HepG2 (cell line): Measurements from ENCODE around the gene RCC2. TPM values are rescaled to one million over a fixed set of nuclear protein-coding genes. Genes with fewer than 3 reads are reported as not detected.

Experiments
- ATAC-seq: fragments of 200-7000 bp; cut with Tn5 transposase; 3 replicates; pipeline ENCODE4 v1.9.1; 2020; ENCODE audit warnings: mild to moderate bottlenecking, moderate library complexity
- BruUV-seq: library from RNA; stranded (reverse); fragments of 400-500 nt; replicated peaks from 2 replicates; lab custom pipeline; 2021; lab: Mats Ljungman, UMichigan
- CTCF ChIA-PET: fragments of 300-600 bp; formaldehyde crosslinking; extraction: SDS; loops from one replicate; lab custom pipeline; 2021; ENCODE audit warnings: low total read pairs, inconsistent platforms, low intra/inter-chr PET ratio; lab: Yijun Ruan, JAX
- POLR2A ChIA-PET: fragments of 350-600 bp; sonication (Branson Sonifier 250); formaldehyde crosslinking; loops from one replicate; lab custom pipeline; 2020; ENCODE audit warnings: antibody characterized with exemption, inconsistent platforms; lab: Yijun Ruan, JAX
- DNase-seq: peaks from one replicate; pipeline ENCODE4 v3.0.0-alpha.2; 2015; ENCODE audit warnings: low spot score
- FAIRE-seq: peaks from 3 replicates; lab custom pipeline; 2011; peaks lifted over from hg19 to GRCh38; lab: Jason Lieb, UNC
- H2AFZ ChIP-seq: one replicate; pipeline ENCODE4 v1.6.1; 2011; ENCODE audit warnings: low read length, inconsistent platforms
- H3K27ac ChIP-seq: fragments of 300-600 bp; 3 replicates; pipeline ENCODE4 v1.8.0; 2011; ENCODE audit warnings: mixed run types, mild to moderate bottlenecking, mixed read lengths, low read length, inconsistent platforms; ENCODE audit not compliant: insufficient read depth; ENCODE audit errors: extremely low read length
- H3K27me3 ChIP-seq, 2 experiments: fragments of 200-600 bp in 1 of 2; 2 replicates in 1 of 2; 3 replicates in 1 of 2; pipeline versions ENCODE4 v1.6.0 to v1.8.0; 2011; ENCODE audit warnings: low read length in 2 of 2, mild to moderate bottlenecking in 2 of 2, moderate library complexity in 2 of 2, inconsistent platforms in 1 of 2; ENCODE audit not compliant: insufficient read depth in 2 of 2, control insufficient read depth in 1 of 2
- H3K36me3 ChIP-seq, 2 experiments: fragments of 200-600 bp in 1 of 2; replicated peaks in 1 of 2; 2 replicates in 1 of 2; 3 replicates in 1 of 2; pipeline versions ENCODE4 v1.5.1 to v1.8.0; 2011; ENCODE audit warnings: low read length in 2 of 2, inconsistent platforms in 1 of 2; ENCODE audit not compliant: insufficient read depth in 2 of 2, control insufficient read depth in 1 of 2
- H3K4me1 ChIP-seq: 2 replicates; pipeline ENCODE4 v1.5.1; 2012; ENCODE audit warnings: low read length, inconsistent platforms; ENCODE audit not compliant: insufficient read depth
- H3K4me2 ChIP-seq: 2 replicates; pipeline ENCODE4 v1.6.0; 2011; ENCODE audit warnings: low read depth, low read length, inconsistent platforms
- H3K4me3 ChIP-seq, 3 experiments: fragments of 200-600 bp in 1 of 3; sonication (generic), shearing (Covaris generic) in 1 of 3; replicated peaks in 1 of 3; 2 replicates each; pipeline ENCODE4 v1.5.1; 2011 to 2016; ENCODE audit warnings: low read length in 3 of 3, inconsistent platforms in 2 of 3, low read depth in 2 of 3, mild to moderate bottlenecking in 2 of 3, control low read depth in 1 of 3, mixed read lengths in 1 of 3; ENCODE audit not compliant: insufficient read depth in 1 of 3
- H3K79me2 ChIP-seq: one replicate; pipeline ENCODE4 v1.6.1; 2011; ENCODE audit warnings: low read length, inconsistent platforms; ENCODE audit not compliant: insufficient read depth
- H3K9ac ChIP-seq: 2 replicates; pipeline ENCODE4 v1.6.0; 2011; ENCODE audit warnings: mild to moderate bottlenecking, low read depth, low read length, inconsistent platforms; ENCODE audit not compliant: insufficient read depth
- H3K9me3 ChIP-seq: 2 replicates; pipeline ENCODE4 v1.5.1; 2012; ENCODE audit warnings: mild to moderate bottlenecking, low read length
- H4K20me1 ChIP-seq: 2 replicates; pipeline ENCODE4 v1.6.0; 2011; ENCODE audit warnings: inconsistent platforms, mild to moderate bottlenecking, low read length, moderate library complexity; ENCODE audit not compliant: insufficient read depth
- CREB1 ChIP-seq, 2 experiments: fragments of 450-650 bp in 1 of 2; IDR thresholded peaks; 2 replicates each; pipeline ENCODE4 v1.6.1; 2016 to 2017; ENCODE audit warnings: control low read depth in 1 of 2, mild to moderate bottlenecking in 1 of 2, missing compliant biosample characterization in 1 of 2, missing genetic modification characterization in 1 of 2
- FOSL1 ChIP-seq: sonication (generic); formaldehyde crosslinking; IDR thresholded peaks from 2 replicates; pipeline ENCODE4 v1.9.0; 2021; ENCODE audit warnings: missing genetic modification reagents, borderline replicate concordance
- MYC ChIP-seq: sonication (generic); formaldehyde crosslinking; IDR thresholded peaks from 2 replicates; pipeline ENCODE4 v1.9.0; 2021; ENCODE audit warnings: missing genetic modification reagents, borderline replicate concordance
- MZF1 ChIP-seq: sonication (generic); formaldehyde crosslinking; IDR thresholded peaks from 2 replicates; pipeline ENCODE4 v1.8.1; 2023; ENCODE audit warnings: mild to moderate bottlenecking, missing genetic modification reagents, borderline replicate concordance
- NCOR1 ChIP-seq: fragments of 200-600 bp; sonication (generic); IDR thresholded peaks from 2 replicates; pipeline ENCODE4 v1.7.0; 2017; ENCODE audit warnings: antibody characterized with exemption, low read length, borderline replicate concordance
- SKI ChIP-seq: fragments of 450-650 bp; IDR thresholded peaks from one replicate; pipeline ENCODE4 v1.6.1; 2018; ENCODE audit warnings: mild to moderate bottlenecking; ENCODE audit not compliant: partially characterized antibody
- SRY ChIP-seq: sonication (generic); formaldehyde crosslinking; IDR thresholded peaks from 2 replicates; pipeline ENCODE4 v1.8.0; 2022; ENCODE audit warnings: mild to moderate bottlenecking, missing genetic modification reagents
- ZBTB20 ChIP-seq: sonication (generic); formaldehyde crosslinking; IDR thresholded peaks from 2 replicates; pipeline ENCODE4 v1.8.1; 2023; ENCODE audit warnings: missing genetic modification reagents, low read depth, mild to moderate bottlenecking, borderline replicate concordance
- ZNF550 ChIP-seq: sonication (generic); formaldehyde crosslinking; IDR thresholded peaks from 2 replicates; pipeline ENCODE4 v1.4.0; 2020; ENCODE audit warnings: mild to moderate bottlenecking, missing genetic modification reagents, borderline replicate concordance
- ZNF572 ChIP-seq: sonication (generic); formaldehyde crosslinking; IDR thresholded peaks from 2 replicates; pipeline ENCODE4 v1.5.1; 2020; ENCODE audit warnings: mild to moderate bottlenecking, missing genetic modification reagents
- WGBS: methylation state at CpG from one replicate; pipeline ENCODE4 v1.1.6; 2017; ENCODE audit warnings: low lambda C conversion rate; 5-methylcytosine and 5-hydroxymethylcytosine counted together
- in situ Hi-C: cut with HindIII; loops from 2 replicates; pipeline ENCODE4 v1.10.0; 2017; ENCODE audit warnings: low pct_unique_long_range_greater_than_20kb; ENCODE audit not compliant: extremely low pct_ligation_motif_present
- intact Hi-C: fragments of 100-400 bp; cut with micrococcal nuclease; formaldehyde crosslinking; loops from one replicate; pipeline ENCODE4 v1.10.0; 2022; ENCODE audit not compliant: unreplicated experiment
- polyA plus RNA-seq, 8 experiments: library from polyadenylated mRNA; depleted of rRNA in 3 of 8; stranded (reverse) in 7 of 8; unstranded in 1 of 8; fragments of >200 nt; fragmentation: Illumina TruSeq in 4 of 8; extraction: Trizol in 4 of 8; gene quantifications; 2 replicates each; pipeline versions ENCODE4 v1.2.1 to v1.2.3, GENCODE V29; 2011 to 2016; ENCODE audit warnings: low read depth in 4 of 8, missing spikeins in 1 of 8, mixed read lengths in 1 of 8; ENCODE audit not compliant: insufficient read depth in 1 of 8
- total RNA-seq, 5 experiments: library from RNA; depleted of rRNA; stranded (reverse); fragments of >200 nt; fragmentation: Illumina TruSeq; extraction: Trizol; gene quantifications; 2 replicates each; pipeline ENCODE4 v1.2.3, GENCODE V29; 2016; ENCODE audit warnings: low read depth in 1 of 5
- TF ChIP-seq, protein P1 (sequence below): sonication (generic); formaldehyde crosslinking; IDR thresholded peaks from 2 replicates; pipeline ENCODE4 v1.4.0; 2020; ENCODE audit warnings: missing genetic modification reagents, borderline replicate concordance
- TF ChIP-seq, protein P2 (sequence below), 2 experiments: sonication (generic) in 1 of 2; formaldehyde crosslinking in 1 of 2; IDR thresholded peaks; 2 replicates each; pipeline versions ENCODE4 v1.5.1 to v1.6.1; 2011 to 2020; ENCODE audit warnings: borderline replicate concordance in 1 of 2, low read depth in 1 of 2, low read length in 1 of 2, mild to moderate bottlenecking in 1 of 2, missing genetic modification reagents in 1 of 2, moderate library complexity in 1 of 2
- TF ChIP-seq, protein P3 (sequence below): sonication (generic); formaldehyde crosslinking; IDR thresholded peaks from 2 replicates; pipeline ENCODE4 v1.5.1; 2020; ENCODE audit warnings: missing genetic modification reagents, mild to moderate bottlenecking, borderline replicate concordance

Gene RCC2
- total and polyA plus RNA-seq, 2 of the 13 experiments (the other 11 are each of a cell fraction or from before 2014, with no cell fraction given), result 20.5 to 55.8 TPM

DNA sequence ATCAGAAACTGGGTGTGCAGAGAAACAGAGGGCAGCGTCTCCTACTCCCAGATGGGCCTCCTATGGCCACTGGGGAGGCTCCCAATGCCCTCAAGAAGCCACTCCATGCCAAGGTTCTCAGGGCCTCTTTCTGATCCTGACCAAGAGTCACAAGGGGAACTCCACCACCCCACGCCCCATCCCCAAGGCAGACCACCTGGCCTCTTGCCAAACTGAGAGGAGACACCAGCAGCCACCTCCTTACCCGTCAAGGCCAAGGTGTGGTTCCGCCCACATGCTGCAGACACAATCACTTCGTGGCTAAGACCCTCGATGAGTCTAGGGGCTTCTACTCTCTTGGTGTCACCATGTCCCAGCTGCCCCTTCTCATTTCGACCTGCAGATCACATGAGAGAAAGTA lies 17.0 kb downstream of the RCC2 start:
- Histone ChIP-seq H3K4me1 (no peaks in the 10 kb centered on the region), H3K9ac (no peak overlapping the region), H4K20me1 (peaks cover 3% of the 10 kb centered on the region; the same call in 1 of the 2 replicates), H3K9me3 (no peaks in the 10 kb centered on the region), H3K79me2 (no peaks in the 10 kb centered on the region), H3K27me3 (no peaks in the 10 kb centered on the region), H3K36me3 (peaks cover 43 to 90% of the 10 kb centered on the region in 2 experiments), H2AFZ (no peak overlapping the region), H3K4me3 (no peak overlapping the region), H3K27ac (no peak overlapping the region), H3K4me2 (no peak overlapping the region)
- BruUV-seq, result no TSS peak
- WGBS, result 96% methylated on average over 6 of the region's 7 CpGs
- ChIA-PET CTCF (interaction anchor here (1.0 kb wide), 1 partner anchor 63 kb away, joined by 3 read pairs; no protein-coding TSS in a partner anchor), POLR2A (no interaction called here)
- intact Hi-C loops, result no loop called here
- FAIRE-seq, result no peak
- no peak for DNase-seq
- ATAC-seq, result no peak
- in situ Hi-C loops, result loop anchor here (5.0 kb wide), 1 partner anchor 65 kb away; no protein-coding TSS in a partner anchor
- TF ChIP-seq SKI (no peak), NCOR1 (no peak), ZNF550 (CRISPR knock-in tag) (no peak), MZF1 (CRISPR knock-in tag) (no peak), SRY (no peak), MYC (CRISPR knock-in tag) (no peak), ZNF572 (no peak), FOSL1 (CRISPR knock-in tag) (no peak), CREB1 (IDR thresholded peaks at IDR 0.05) (no peak), CREB1 (CRISPR knock-in tag; IDR thresholded peaks at IDR 0.05) (no peak), ZBTB20 (no peak)
- TF ChIP-seq, protein P1, sequence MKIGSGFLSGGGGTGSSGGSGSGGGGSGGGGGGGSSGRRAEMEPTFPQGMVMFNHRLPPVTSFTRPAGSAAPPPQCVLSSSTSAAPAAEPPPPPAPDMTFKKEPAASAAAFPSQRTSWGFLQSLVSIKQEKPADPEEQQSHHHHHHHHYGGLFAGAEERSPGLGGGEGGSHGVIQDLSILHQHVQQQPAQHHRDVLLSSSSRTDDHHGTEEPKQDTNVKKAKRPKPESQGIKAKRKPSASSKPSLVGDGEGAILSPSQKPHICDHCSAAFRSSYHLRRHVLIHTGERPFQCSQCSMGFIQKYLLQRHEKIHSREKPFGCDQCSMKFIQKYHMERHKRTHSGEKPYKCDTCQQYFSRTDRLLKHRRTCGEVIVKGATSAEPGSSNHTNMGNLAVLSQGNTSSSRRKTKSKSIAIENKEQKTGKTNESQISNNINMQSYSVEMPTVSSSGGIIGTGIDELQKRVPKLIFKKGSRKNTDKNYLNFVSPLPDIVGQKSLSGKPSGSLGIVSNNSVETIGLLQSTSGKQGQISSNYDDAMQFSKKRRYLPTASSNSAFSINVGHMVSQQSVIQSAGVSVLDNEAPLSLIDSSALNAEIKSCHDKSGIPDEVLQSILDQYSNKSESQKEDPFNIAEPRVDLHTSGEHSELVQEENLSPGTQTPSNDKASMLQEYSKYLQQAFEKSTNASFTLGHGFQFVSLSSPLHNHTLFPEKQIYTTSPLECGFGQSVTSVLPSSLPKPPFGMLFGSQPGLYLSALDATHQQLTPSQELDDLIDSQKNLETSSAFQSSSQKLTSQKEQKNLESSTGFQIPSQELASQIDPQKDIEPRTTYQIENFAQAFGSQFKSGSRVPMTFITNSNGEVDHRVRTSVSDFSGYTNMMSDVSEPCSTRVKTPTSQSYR (CRISPR knock-in tag), result no peak
- TF ChIP-seq, protein P2, sequence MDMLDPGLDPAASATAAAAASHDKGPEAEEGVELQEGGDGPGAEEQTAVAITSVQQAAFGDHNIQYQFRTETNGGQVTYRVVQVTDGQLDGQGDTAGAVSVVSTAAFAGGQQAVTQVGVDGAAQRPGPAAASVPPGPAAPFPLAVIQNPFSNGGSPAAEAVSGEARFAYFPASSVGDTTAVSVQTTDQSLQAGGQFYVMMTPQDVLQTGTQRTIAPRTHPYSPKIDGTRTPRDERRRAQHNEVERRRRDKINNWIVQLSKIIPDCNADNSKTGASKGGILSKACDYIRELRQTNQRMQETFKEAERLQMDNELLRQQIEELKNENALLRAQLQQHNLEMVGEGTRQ (IDR thresholded peaks at IDR 0.05; ENCODE audit: low read depth, low read length), result no peak
- TF ChIP-seq, protein P2 (CRISPR knock-in tag; IDR thresholded peaks at IDR 0.05; ENCODE audit: borderline replicate concordance), result no peak
- TF ChIP-seq, protein P3, sequence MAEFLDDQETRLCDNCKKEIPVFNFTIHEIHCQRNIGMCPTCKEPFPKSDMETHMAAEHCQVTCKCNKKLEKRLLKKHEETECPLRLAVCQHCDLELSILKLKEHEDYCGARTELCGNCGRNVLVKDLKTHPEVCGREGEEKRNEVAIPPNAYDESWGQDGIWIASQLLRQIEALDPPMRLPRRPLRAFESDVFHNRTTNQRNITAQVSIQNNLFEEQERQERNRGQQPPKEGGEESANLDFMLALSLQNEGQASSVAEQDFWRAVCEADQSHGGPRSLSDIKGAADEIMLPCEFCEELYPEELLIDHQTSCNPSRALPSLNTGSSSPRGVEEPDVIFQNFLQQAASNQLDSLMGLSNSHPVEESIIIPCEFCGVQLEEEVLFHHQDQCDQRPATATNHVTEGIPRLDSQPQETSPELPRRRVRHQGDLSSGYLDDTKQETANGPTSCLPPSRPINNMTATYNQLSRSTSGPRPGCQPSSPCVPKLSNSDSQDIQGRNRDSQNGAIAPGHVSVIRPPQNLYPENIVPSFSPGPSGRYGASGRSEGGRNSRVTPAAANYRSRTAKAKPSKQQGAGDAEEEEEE (CRISPR knock-in tag), result no peak
